NCI-H1930 (cell line): Measurements from ENCODE around the gene VEGFC.

Experiments used
- DNase-seq, 2 experiments: peaks; one replicate each; lab custom pipeline; 2025; lab: John Stamatoyannopoulos, UW

The VEGFC gene, protein sequence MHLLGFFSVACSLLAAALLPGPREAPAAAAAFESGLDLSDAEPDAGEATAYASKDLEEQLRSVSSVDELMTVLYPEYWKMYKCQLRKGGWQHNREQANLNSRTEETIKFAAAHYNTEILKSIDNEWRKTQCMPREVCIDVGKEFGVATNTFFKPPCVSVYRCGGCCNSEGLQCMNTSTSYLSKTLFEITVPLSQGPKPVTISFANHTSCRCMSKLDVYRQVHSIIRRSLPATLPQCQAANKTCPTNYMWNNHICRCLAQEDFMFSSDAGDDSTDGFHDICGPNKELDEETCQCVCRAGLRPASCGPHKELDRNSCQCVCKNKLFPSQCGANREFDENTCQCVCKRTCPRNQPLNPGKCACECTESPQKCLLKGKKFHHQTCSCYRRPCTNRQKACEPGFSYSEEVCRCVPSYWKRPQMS

GRCh38 chr4:176792326-176793059, at the start of gene VEGFC:
VEGFC (minus strand) TSS chr4:176792922; CDS start chr4:176792311, 611 bp downstream.
- DNase-seq: peak; percentile 40 to 42

DNA sequence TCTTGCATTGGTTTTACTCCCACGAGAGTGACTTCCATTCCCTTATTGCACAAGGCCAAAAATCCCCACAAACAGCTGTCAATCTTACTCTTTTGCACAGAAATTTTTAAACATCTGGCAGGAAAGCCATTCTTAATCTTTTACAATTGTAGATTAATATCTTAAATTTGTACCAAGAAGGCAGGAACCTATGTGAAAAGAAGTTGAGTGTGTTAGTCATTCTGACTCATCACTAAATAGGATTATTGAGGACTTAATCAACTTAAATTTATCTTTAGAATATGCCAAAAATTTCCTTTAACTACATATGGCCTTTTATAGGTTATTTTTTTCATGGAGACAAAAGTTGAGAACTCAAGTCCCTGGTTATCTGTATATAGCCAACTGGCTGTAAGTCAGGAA, 49.0 kb upstream of the VEGFC start:
- DNase-seq: no peak

- DNase-seq: no peak
These were observed 47.4 kb upstream of the VEGFC start for GRCh38 chr4:176840166-176840565.

- no peak for DNase-seq
These were observed 46.9 kb upstream of the VEGFC start for GRCh38 chr4:176839656-176840055.

DNA sequence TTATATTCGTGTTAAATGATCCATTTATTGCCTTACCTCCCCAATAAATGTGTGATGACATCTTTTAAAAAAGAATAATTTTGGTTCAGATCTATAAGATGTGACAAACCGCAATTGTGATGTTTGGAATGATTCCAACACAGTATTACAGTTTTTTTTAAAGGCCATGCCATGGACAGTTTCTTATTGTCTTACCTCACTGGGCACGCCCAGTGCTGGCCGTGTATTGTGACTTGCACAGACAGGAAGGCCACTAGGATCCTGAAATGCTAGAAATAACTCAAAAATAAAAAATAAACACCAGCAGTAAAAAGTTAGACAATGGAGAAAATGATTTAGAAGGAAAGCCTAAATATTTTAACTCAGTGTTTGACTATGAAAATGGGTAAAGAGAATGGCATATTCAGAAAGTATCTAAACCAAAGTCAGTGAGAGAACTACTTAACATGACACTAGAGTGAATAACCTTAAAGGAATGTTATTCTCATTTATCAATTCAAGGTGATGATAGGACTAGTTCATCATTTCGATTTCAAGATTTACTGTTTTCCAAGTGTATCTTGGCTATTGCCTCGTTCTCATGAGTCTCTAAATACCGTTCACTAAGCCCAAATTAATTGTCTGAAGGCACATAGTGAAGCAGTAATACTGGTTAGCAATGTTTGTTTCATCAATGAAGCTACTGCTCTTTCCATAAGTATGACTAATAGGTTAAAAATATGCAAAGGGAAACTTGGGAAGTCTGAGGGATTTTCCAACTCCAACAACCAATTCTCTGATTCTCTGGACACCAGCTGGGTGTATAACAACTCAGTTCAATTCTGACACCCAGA, 46.1 kb upstream of the VEGFC start:
- DNase-seq: no peak

DNA sequence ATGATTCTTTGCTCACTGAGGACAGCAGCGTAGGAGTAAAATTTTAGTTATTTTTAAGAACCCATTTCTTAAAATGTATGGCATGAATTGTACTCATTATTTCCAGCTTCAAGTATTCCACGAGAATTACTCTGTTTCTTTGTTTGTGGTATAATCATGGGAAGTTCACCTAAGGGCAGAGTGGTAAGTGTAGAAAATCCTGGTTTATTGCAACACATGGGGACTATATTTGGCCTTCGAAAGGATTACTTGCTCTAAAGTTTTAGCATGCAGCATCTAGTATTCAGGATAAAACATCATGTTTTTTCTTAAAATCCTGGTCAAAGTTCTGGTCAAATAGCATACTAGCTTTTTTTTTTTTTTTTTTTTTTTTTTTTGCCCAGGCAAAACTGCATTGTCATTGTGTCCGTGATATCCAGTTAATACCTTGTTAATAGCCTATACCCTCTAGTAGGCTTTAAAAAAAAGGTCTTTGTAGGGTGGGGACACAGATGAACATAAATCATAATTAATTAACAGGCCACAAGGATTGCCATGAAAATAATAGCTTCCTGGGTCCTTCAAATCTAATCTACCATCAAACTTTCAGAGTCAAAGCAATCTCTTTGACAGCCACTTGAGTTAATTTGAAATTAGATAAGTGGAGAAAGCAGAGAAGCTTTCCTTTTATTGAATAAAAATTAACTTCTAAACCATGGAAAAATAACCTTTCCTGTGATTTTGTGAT, 44.6 kb upstream of the VEGFC start:
- no peak for DNase-seq

DNA sequence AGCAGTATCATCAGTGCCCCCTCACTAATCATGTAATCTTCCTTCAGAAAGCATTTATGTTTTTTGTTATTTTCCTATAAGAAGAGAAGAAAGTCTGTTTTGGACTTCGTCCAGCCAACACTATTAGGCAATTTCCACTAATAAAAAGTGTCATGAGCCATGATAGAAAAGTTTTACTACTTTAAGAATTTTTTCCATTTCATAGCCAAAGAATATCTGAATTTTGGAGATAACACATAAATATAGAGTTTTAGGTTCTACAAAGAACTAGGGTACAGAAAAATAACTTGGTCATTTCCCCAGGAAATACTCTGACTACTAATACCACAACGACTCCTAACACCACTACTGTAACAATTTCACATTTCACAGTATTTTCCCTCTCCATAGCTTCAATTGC, 41.8 kb upstream of the VEGFC start:
- no peak for DNase-seq

DNA sequence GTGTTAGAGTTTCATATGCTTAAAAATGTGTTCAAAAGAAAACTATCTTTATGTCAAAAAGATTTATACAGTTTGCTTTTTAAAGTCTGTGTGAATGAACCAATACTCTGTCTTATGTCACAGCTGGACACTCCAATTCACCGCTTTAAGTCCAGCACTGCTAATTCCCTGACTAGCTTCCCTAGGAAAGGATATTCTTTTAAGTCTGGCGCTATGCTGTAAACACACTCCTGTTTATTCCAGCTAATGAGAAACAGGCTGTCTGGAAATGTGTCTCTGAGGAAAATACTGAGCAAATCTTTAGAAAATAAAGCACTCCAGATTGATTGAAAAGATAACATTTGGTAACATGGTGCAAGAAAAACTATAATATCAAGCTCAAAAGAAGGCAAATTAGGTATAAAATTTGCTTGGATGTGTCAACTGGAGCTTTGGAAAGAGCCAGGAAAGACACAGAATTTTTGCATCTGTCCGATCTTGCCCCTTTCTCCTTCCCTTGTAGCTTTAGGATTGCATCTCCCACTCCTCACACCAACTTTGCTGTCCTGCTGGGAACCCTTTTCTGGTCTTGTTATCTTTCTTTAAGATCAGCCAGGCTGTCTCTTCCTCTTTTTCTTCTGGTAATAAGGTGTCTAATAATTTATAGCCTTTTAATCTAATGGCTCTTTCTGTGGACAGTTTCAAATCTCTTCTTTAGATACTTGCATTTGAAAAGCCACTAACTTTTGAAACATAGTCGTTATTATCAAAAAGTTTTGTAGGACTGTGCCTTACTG, 40.9 kb upstream of the VEGFC start:
- no peak for DNase-seq

DNA sequence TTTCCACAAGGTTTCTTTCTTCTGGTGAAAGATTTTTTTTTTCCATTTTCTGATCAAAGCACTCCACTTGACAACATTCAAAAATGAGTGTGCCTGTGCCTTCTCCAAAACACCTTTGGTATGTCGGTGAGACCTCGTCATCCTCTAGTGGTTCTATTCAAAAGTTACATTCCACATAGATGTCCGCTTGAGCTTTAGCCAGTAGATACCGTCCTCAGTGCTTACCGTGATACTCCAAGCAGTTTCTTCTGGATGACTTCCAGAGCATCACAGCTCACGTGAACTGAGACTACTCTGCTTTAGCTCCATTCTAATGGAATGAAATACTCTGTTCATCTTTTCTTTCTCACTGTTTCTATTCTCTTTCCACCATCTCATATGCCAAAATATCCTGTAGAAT, 38.2 kb upstream of the VEGFC start:
- DNase-seq: no peak

DNA sequence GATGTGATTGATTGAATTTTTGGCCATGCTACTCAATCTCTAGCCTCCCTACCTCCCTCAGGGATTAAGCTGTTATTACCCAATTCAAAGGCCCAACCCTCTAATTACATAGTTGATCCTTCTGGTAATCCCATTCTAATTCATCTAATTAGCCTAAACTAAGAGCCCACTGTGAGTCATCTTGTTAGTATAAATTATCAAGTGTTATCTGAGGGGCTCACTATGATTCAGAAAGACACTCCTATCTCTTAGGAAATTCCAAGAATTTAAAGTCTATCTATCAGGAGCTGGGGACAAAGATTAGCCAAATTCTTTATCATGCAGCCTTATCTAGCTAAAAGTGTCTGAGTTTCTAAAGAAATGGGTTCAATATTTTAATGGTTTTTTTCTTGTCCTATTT, 32.9 kb upstream of the VEGFC start:
- no peak for DNase-seq

- no peak for DNase-seq
These were observed 32.1 kb upstream of the VEGFC start for GRCh38 chr4:176824645-176825366.

DNA sequence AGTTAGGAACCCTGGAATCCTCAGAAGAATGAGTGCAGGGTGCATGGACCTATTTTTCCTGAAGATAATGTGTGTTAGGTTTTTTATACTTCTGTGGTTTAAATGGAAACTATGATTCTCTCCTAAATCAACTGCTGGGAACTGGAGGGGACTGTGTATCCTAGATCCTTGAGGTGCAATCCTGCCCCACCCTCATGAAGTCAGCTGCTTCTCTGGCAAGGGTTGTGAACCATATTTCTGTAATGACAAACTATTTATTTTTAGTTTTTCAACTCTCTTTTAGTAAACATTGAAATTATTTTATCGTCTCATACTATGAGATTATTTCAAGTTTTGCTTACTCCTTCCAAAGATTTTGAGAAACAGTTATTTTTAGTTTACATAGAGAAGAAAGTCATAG, 25.8 kb upstream of the VEGFC start:
- no peak for DNase-seq

- DNase-seq: no peak
These were observed 24.5 kb upstream of the VEGFC start for GRCh38 chr4:176817204-176817603.

DNA sequence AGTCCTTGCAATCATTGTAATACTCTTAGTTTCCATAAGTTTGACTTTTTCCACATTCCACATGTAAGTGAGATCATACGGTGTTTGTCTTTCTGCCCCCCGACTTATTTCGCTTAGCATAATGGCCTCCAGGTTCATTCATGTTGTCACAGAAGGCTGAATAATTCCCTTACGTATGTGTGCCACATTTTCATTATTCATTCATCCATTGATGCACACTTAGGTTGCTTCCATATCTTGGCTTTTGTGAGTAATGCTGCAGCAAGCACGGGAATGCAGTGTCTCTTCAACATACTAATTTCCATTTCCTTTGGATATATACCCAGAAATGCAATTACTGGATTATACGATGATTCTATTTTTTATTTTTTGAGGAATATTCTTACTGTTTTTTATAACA, 22.0 kb upstream of the VEGFC start:
- no peak for DNase-seq

GRCh38 chr4:176810481-176811249, 17.9 kb upstream of the VEGFC start:
- no peak for DNase-seq

DNA sequence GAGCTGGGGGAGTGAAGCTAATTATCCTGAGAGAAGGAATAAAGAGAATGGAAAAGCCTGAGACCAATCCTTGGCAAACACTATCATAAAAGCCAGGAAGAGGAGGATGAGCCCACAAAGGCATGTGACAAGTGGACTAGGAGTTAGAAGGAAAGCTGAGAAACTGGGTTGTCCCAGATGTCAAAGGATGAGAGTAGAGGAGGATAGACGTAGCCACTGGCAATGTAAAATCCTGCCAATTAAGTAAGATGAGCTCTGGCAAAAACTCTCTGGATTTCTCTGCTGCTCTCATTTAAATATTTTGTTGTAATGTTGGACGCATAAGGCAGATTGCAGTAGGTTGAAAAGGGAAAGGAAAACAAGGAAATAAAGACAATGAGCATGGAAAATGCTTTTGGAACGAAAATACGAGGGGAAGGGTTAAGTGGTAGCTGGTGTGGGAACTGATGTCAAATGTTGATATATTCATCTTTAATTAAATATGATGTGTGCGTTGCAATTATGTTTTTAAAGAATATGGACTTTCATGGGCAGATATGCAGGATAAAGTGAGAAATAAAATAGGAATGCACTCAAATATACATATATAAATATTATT, 14.2 kb upstream of the VEGFC start:
- no peak for DNase-seq

DNA sequence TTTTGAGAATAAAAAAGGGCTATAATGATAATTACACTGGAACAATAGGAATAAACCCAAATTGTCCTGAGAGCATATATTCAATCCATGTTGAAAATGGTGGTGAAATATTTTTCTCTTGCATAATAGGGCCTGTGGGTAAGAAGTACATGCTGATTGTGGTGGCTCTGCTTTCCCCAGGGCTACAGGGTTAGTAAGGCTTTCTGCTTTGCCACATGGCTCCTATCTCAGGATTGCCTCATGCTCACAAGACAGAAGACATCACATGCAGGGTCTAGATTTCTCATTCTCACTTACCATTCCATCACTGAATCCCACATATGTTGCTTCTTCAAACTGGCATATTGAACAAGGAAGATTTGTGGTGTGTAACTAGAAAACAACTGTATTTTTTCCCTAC, 12.4 kb upstream of the VEGFC start:
- no peak for DNase-seq

GRCh38 chr4:176800891-176801534, 8.3 kb upstream of the VEGFC start:
- no peak for DNase-seq

DNA sequence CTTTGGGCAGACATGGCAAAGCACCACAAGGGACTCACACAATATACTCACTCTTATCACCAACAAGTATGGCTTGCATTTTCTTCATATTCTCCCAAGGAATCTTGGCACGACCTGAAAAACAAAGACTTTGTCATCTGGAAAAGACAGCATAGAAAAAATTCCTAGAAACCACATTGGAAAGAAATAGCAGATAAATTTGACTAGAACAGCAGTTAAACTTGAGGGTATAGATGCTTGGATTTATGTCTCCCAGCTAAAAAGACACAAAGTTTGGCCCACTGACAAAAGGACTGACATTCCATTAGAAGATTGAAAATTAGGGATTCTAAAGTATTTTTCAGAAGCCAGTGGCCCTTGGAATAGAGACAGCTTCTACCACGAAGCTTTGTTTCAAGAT, 6.9 kb upstream of the VEGFC start:
- DNase-seq: no peak
